H4 (cell line): Measurements from ENCODE around the gene CDH8. TPM values are rescaled to one million over a fixed set of nuclear protein-coding genes. Genes with fewer than 3 reads are reported as not detected.
"Not testable (repeated sequence)": the region's sequence is repeated elsewhere in the genome, so short reads cannot be mapped to it uniquely, and the experiment has no call there.

ENCODE experiments used
- DNase-seq: peaks from one replicate; pipeline ENCODE4 v3.0.0-alpha.2; 2015; ENCODE audit warnings: low spot score
- total RNA-seq: library from RNA; depleted of rRNA; stranded (reverse); fragments of >200 nt; shearing (Covaris generic); gene quantifications from 2 replicates; pipeline ENCODE4 v1.2.3, GENCODE V29; 2014

CDH8 gene
- total RNA-seq, 1 experiment from 2014 or later: 1.4 TPM

- DNase-seq: no peak
Observed at GRCh38 chr16:61871837-61872777, 164.1 kb downstream of the CDH8 start.

GRCh38 chr16:61862221-61863155 is 173.8 kb downstream of the CDH8 start:
- DNase-seq: no peak

GRCh38 chr16:61858988-61859387 is 177.2 kb downstream of the CDH8 start:
- DNase-seq: no peak

- no peak for DNase-seq
Observed at GRCh38 chr16:61842666-61843065, 193.6 kb downstream of the CDH8 start.

- no peak for DNase-seq
Observed at GRCh38 chr16:61836804-61837393, 199.3 kb downstream of the CDH8 start.

GRCh38 chr16:61834082-61834481 is 202.2 kb downstream of the CDH8 start:
- no peak for DNase-seq

GRCh38 chr16:61831351-61831917 is 204.8 kb downstream of the CDH8 start:
- no peak for DNase-seq

GRCh38 chr16:61829631-61830030 is 206.6 kb downstream of the CDH8 start:
- DNase-seq: no peak

- no peak for DNase-seq
Observed at GRCh38 chr16:61823326-61823725, 212.9 kb downstream of the CDH8 start.

GRCh38 chr16:61820820-61821219 is 215.4 kb downstream of the CDH8 start:
- no peak for DNase-seq

- DNase-seq: peak; percentile 52
Observed at GRCh38 chr16:61820398-61820797, 215.8 kb downstream of the CDH8 start.

- no peak for DNase-seq
Observed at GRCh38 chr16:61818850-61819249, 217.4 kb downstream of the CDH8 start.

GRCh38 chr16:61817583-61818278 is 218.5 kb downstream of the CDH8 start:
- no peak for DNase-seq

GRCh38 chr16:61814726-61815347 is 221.4 kb downstream of the CDH8 start:
- no peak for DNase-seq

GRCh38 chr16:61813339-61813738 is 222.9 kb downstream of the CDH8 start:
- peak; percentile 28 for DNase-seq

- DNase-seq: no peak
Observed at GRCh38 chr16:61812251-61812650, 224.0 kb downstream of the CDH8 start.

- DNase-seq: no peak
Observed at GRCh38 chr16:61807551-61807950, 228.7 kb downstream of the CDH8 start.

GRCh38 chr16:61801217-61801616 is 235.0 kb downstream of the CDH8 start:
- not testable (repeated sequence) for DNase-seq

- no peak for DNase-seq
Observed at GRCh38 chr16:61798741-61799140, 237.5 kb downstream of the CDH8 start.

GRCh38 chr16:61797961-61798507 is 238.2 kb downstream of the CDH8 start:
- no peak for DNase-seq
